ENCODE measurements around the gene DAP. TPM values are rescaled to one million over a fixed set of nuclear protein-coding genes. Genes with fewer than 3 reads are reported as not detected.
A peak's percentile ranks its signal among the peaks of the same experiment; 100 is the strongest.

The DAP gene
- total and polyA plus RNA-seq, 2 of the 4 experiments (the other 2 are of a cell fraction): 49.6 to 189 TPM

GRCh38 chr5:10708189-10708944 lies 52.7 kb downstream of the DAP start:
- in situ Hi-C loops (cut with MboI; ENCODE audit: low sequenced_read_pairs) (loop anchor here (10.0 kb wide), 1 partner anchor 126 kb away; no protein-coding TSS in a partner anchor), dilution Hi-C loops (cut with HindIII; ENCODE audit: low sequenced_read_pairs, unreplicated experiment) (no loop called here), intact Hi-C loops (cut with micrococcal nuclease) (no loop called here)
- H3K9ac ChIP-seq (ENCODE audit: low read depth, low read length): no peak overlapping the region
- H2BK5ac ChIP-seq (ENCODE audit: low read depth, low read length, poor library complexity, severe bottlenecking): peak overlapping the region; percentile 70
- no peak for ATAC-seq (ENCODE audit: low read depth)
- no peak overlapping the region for H3K4me3 ChIP-seq (ENCODE audit: insufficient read depth, low read depth, low read length)
- no peak overlapping the region; the same call in 1 of the 2 replicates for H4K5ac ChIP-seq (ENCODE audit: low read depth, low read length)
- no peak overlapping the region for H3K4me2 ChIP-seq (ENCODE audit: low read depth, low read length)
- peak overlapping the region; percentile 72 for H2BK120ac ChIP-seq (ENCODE audit: low read depth, low read length)
- H3K9me1 ChIP-seq (ENCODE audit: insufficient read depth, low read length): peaks cover 64% of the 10 kb centered on the region
- no TSS peak for BruUV-seq (replicated peaks)
- TF ChIP-seq MXI1 (IDR thresholded peaks at IDR 0.05; ENCODE audit: borderline replicate concordance, low read depth, low read length) (no peak), RCOR1 (IDR thresholded peaks at IDR 0.05; ENCODE audit: insufficient replicate concordance, low read length) (no peak), RFX5 (IDR thresholded peaks at IDR 0.05; ENCODE audit: low read depth, low read length) (no peak), CHD1 (IDR thresholded peaks at IDR 0.05; ENCODE audit: low read depth, low read length) (no peak), BHLHE40 (IDR thresholded peaks at IDR 0.05; ENCODE audit: low read depth, low read length) (no peak), SMC3 (IDR thresholded peaks at IDR 0.05; ENCODE audit: low read depth, low read length) (no peak), MAFK (IDR thresholded peaks at IDR 0.05; ENCODE audit: low read depth, low read length) (no peak), MAZ (IDR thresholded peaks at IDR 0.05; ENCODE audit: borderline replicate concordance, low read depth, low read length) (no peak), FOS (IDR thresholded peaks at IDR 0.05; ENCODE audit: low read depth, low read length) (no peak), POLR2A (IDR thresholded peaks at IDR 0.05; ENCODE audit: low read depth, low read length) (no peak), NFE2L2 (IDR thresholded peaks at IDR 0.05; ENCODE audit: low read depth, low read length) (no peak), CTCF (conservative IDR thresholded peaks at IDR 0.05; ENCODE audit: low read depth, low read length) (no peak), RAD21 (IDR thresholded peaks at IDR 0.05; ENCODE audit: low read length) (no peak), USF2 (IDR thresholded peaks at IDR 0.05; ENCODE audit: low read depth, low read length) (no peak), CEBPB (IDR thresholded peaks at IDR 0.05; ENCODE audit: low read depth, low read length) (no peak)
- H3K4me1 ChIP-seq (ENCODE audit: control insufficient read depth, insufficient read depth, low read length): peaks cover 23% of the 10 kb centered on the region
- H3K36me3 ChIP-seq (ENCODE audit: control insufficient read depth, insufficient read depth, low read length): peaks cover 30% of the 10 kb centered on the region
- H3K4ac ChIP-seq (ENCODE audit: low read depth, low read length): peak overlapping the region; percentile 81
- peaks cover 49 to 96% of the 10 kb centered on the region in 2 experiments for H3K79me1 ChIP-seq (ENCODE audit: low read depth in 1 of 2, low read length in 2 of 2)
- no peak for DNase-seq
- no peak overlapping the region for H3K56ac ChIP-seq (ENCODE audit: extremely low read depth, insufficient read depth, low read length)
- H4K20me1 ChIP-seq (ENCODE audit: insufficient read depth, low read length): peaks cover 29% of the 10 kb centered on the region; the same call in 1 of the 2 replicates
- H2BK20ac ChIP-seq (ENCODE audit: low read depth, low read length): peak overlapping the region; percentile 62
- CTCF ChIA-PET: no interaction called here
- peak overlapping the region; percentile 51; the same call in 1 of the 2 replicates for H4K91ac ChIP-seq (ENCODE audit: insufficient read depth, low read depth, low read length)
- no peak overlapping the region for H2AFZ ChIP-seq (replicated peaks; ENCODE audit: low read length, poor library complexity)
- peak overlapping the region; percentile 91 for H2AK5ac ChIP-seq (ENCODE audit: low read depth, low read length)
- H2BK15ac ChIP-seq (ENCODE audit: low read depth, low read length): peak overlapping the region; percentile 69; the same call in 1 of the 3 replicates
- H3K14ac ChIP-seq (replicated peaks; ENCODE audit: low read depth, low read length): peak overlapping the region; percentile 72
- no peak overlapping the region for H2AK9ac ChIP-seq (replicated peaks; ENCODE audit: low read depth, low read length, poor library complexity)
- H3K27ac ChIP-seq (ENCODE audit: insufficient read depth, low read length): no peak overlapping the region
- H3K18ac ChIP-seq (ENCODE audit: low read depth, low read length): peak overlapping the region; percentile 58; the same call in 1 of the 2 replicates
- no peak overlapping the region for H3K23ac ChIP-seq (ENCODE audit: low read depth, low read length)
- peak overlapping the region; percentile 14 to 31; a peak in 2 of 4 replicates for H4K8ac ChIP-seq (ENCODE audit: low read depth in 2 of 2, low read length in 2 of 2)
- 100% methylated on average over 2 of the region's 10 CpGs; no CpG with 5 or more reads in 1 of the 2 experiments for WGBS, 2 experiments (ENCODE audit: extremely low coverage in 2 of 2, insufficient read length in 1 of 2)
- H3K27me3 ChIP-seq (ENCODE audit: control insufficient read depth, insufficient read depth, low read length): no peaks in the 10 kb centered on the region
- H3K9me3 ChIP-seq (ENCODE audit: control insufficient read depth, insufficient read depth, low read length): no peaks in the 10 kb centered on the region
- POLR2A ChIA-PET (ENCODE audit: unreplicated experiment): no interaction called here
